ENCODE data around the gene C6. TPM values are rescaled to one million over a fixed set of nuclear protein-coding genes. Genes with fewer than 3 reads are reported as not detected.

The C6 gene
- total and polyA plus RNA-seq, 4 donors, result 125 to 916 (median 269) TPM

DNA sequence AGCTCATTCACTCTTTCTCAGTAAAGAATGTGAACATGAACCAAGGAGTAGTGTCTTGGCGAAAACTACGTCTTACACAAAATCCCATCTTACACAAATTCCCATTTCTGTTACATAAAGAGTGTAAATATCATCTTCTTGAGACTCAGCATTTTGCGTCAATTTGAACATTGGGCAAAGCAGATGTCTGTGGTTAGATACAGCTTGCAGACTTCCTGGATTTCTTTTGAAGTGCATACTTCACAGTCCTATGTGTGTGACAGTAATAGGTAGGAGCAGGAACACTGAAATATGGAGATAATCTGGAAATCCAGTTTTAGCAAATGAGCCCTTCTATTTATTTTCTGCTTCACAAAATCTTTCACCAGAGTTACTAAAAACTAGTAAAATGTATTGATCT is 58.8 kb downstream of the C6 start:
- Histone ChIP-seq H3K9me3 (ENCODE audit: control insufficient read depth in 4 of 4, low read length in 3 of 4) (no peaks in the 10 kb centered on the region), H3K4me3 (ENCODE audit: low read depth in 1 of 3, low read length in 3 of 3) (no peak overlapping the region), H3K27me3 (ENCODE audit: control insufficient read depth in 4 of 4, insufficient read depth in 4 of 4, low read length in 3 of 4) (no peaks in the 10 kb centered on the region), H3K36me3 (ENCODE audit: control insufficient read depth in 4 of 4, insufficient read depth in 3 of 4, low read depth in 1 of 4, low read length in 3 of 4) (peaks cover 0 to 73% (median 65%) of the 10 kb centered on the region in 4 donors), H3K27ac (ENCODE audit: low read depth in 1 of 2, low read length in 2 of 2) (no peak overlapping the region), H3K9ac (ENCODE audit: low read depth in 1 of 2, low read length in 2 of 2) (no peak overlapping the region), H3K4me1 (ENCODE audit: control insufficient read depth in 4 of 4, insufficient read depth in 4 of 4, low read length in 3 of 4) (peaks cover 4 to 27% (median 9%) of the 10 kb centered on the region in 4 donors)
- TF ChIP-seq, protein P1, sequence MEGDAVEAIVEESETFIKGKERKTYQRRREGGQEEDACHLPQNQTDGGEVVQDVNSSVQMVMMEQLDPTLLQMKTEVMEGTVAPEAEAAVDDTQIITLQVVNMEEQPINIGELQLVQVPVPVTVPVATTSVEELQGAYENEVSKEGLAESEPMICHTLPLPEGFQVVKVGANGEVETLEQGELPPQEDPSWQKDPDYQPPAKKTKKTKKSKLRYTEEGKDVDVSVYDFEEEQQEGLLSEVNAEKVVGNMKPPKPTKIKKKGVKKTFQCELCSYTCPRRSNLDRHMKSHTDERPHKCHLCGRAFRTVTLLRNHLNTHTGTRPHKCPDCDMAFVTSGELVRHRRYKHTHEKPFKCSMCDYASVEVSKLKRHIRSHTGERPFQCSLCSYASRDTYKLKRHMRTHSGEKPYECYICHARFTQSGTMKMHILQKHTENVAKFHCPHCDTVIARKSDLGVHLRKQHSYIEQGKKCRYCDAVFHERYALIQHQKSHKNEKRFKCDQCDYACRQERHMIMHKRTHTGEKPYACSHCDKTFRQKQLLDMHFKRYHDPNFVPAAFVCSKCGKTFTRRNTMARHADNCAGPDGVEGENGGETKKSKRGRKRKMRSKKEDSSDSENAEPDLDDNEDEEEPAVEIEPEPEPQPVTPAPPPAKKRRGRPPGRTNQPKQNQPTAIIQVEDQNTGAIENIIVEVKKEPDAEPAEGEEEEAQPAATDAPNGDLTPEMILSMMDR (IDR thresholded peaks at IDR 0.05; ENCODE audit: low read depth, low read length, missing input control), result no peak
- TF ChIP-seq NR2F2 (IDR thresholded peaks at IDR 0.05), result no peak
- TF ChIP-seq FOXA1 (IDR thresholded peaks at IDR 0.05), result no peak
- no peak for TF ChIP-seq HNF4G (IDR thresholded peaks at IDR 0.05)
- DNase-seq (ENCODE audit: low spot score), result no peak
- 90% methylated on average over 3 of the region's 3 CpGs for WGBS

DNA sequence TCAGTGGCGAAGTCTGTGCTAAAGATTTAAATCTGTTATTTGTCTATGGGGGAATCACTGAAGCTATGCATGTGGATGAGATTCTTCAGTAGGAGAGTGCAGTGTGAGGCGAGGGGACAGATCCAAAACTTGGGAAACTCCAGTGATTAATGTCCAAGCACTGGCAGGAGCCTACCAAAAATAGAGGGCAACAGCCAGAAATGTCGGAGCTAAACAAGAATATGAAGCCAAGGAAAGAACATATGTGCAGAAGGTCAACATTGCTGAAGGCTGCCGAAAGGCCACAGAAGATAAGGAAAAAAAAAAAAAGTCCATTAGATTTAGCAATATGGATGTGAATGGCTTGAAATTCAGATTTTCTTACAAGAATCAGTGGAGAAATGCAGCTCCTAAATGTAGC is 61.8 kb downstream of the C6 start:
- Histone ChIP-seq H3K9me3 (ENCODE audit: control insufficient read depth in 4 of 4, low read length in 3 of 4) (no peaks in the 10 kb centered on the region), H3K27ac (ENCODE audit: low read depth in 1 of 2, low read length in 2 of 2) (no peak overlapping the region), H3K36me3 (ENCODE audit: control insufficient read depth in 4 of 4, insufficient read depth in 3 of 4, low read depth in 1 of 4, low read length in 3 of 4) (peaks cover 0 to 90% (median 73%) of the 10 kb centered on the region in 4 donors), H3K27me3 (ENCODE audit: control insufficient read depth in 4 of 4, insufficient read depth in 4 of 4, low read length in 3 of 4) (no peaks in the 10 kb centered on the region), H3K4me3 (ENCODE audit: low read depth in 1 of 3, low read length in 3 of 3) (no peak overlapping the region), H3K9ac (ENCODE audit: low read depth in 1 of 2, low read length in 2 of 2) (no peak overlapping the region), H3K4me1 (ENCODE audit: control insufficient read depth in 4 of 4, insufficient read depth in 4 of 4, low read length in 3 of 4) (peaks cover 3 to 6% (median 5%) of the 10 kb centered on the region in 4 donors)
- TF ChIP-seq SP1 (IDR thresholded peaks at IDR 0.05), result no peak
- no peak for TF ChIP-seq YY1 (IDR thresholded peaks at IDR 0.05)
- TF ChIP-seq NR2F2 (IDR thresholded peaks at IDR 0.05), result peak; percentile 73
- TF ChIP-seq, protein P1 (IDR thresholded peaks at IDR 0.05; ENCODE audit: low read depth, low read length, missing input control), result no peak
- TF ChIP-seq JUND (IDR thresholded peaks at IDR 0.05), result no peak
- DNase-seq (ENCODE audit: low spot score), result no peak
- WGBS, result 71% methylated on average over 4 of the region's 4 CpGs

DNA sequence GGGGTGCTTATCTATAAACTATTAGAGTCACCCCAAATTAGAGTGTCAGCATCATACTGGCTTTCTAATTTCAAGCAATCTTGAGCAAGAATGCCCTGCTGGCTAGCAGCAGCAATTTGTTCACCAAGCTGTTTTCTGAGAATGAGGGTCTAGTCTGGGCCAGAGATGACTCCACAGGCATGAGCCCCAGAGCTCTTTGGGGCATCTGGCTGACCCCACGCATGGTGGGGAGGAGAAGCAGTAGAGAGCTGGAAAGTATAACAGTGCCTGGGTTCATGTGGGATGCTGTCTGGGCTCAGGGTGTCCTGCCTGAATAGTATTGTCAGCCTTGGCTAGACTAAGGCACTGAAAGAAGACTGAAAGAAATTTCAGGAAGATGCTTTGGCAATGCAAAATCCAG is 64.9 kb downstream of the C6 start:
- Histone ChIP-seq H3K9ac (ENCODE audit: low read depth in 1 of 2, low read length in 2 of 2) (no peak overlapping the region), H3K27me3 (ENCODE audit: control insufficient read depth in 4 of 4, insufficient read depth in 4 of 4, low read length in 3 of 4) (no peaks in the 10 kb centered on the region), H3K27ac (ENCODE audit: low read depth in 1 of 2, low read length in 2 of 2) (no peak overlapping the region), H3K9me3 (ENCODE audit: control insufficient read depth in 4 of 4, low read length in 3 of 4) (no peaks in the 10 kb centered on the region), H3K4me1 (ENCODE audit: control insufficient read depth in 4 of 4, insufficient read depth in 4 of 4, low read length in 3 of 4) (no peaks in the 10 kb centered on the region), H3K36me3 (ENCODE audit: control insufficient read depth in 4 of 4, insufficient read depth in 3 of 4, low read depth in 1 of 4, low read length in 3 of 4) (peaks cover 2 to 87% (median 67%) of the 10 kb centered on the region in 4 donors), H3K4me3 (ENCODE audit: low read depth in 1 of 3, low read length in 3 of 3) (no peak overlapping the region)
- TF ChIP-seq, protein P2, sequence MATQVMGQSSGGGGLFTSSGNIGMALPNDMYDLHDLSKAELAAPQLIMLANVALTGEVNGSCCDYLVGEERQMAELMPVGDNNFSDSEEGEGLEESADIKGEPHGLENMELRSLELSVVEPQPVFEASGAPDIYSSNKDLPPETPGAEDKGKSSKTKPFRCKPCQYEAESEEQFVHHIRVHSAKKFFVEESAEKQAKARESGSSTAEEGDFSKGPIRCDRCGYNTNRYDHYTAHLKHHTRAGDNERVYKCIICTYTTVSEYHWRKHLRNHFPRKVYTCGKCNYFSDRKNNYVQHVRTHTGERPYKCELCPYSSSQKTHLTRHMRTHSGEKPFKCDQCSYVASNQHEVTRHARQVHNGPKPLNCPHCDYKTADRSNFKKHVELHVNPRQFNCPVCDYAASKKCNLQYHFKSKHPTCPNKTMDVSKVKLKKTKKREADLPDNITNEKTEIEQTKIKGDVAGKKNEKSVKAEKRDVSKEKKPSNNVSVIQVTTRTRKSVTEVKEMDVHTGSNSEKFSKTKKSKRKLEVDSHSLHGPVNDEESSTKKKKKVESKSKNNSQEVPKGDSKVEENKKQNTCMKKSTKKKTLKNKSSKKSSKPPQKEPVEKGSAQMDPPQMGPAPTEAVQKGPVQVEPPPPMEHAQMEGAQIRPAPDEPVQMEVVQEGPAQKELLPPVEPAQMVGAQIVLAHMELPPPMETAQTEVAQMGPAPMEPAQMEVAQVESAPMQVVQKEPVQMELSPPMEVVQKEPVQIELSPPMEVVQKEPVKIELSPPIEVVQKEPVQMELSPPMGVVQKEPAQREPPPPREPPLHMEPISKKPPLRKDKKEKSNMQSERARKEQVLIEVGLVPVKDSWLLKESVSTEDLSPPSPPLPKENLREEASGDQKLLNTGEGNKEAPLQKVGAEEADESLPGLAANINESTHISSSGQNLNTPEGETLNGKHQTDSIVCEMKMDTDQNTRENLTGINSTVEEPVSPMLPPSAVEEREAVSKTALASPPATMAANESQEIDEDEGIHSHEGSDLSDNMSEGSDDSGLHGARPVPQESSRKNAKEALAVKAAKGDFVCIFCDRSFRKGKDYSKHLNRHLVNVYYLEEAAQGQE (IDR thresholded peaks at IDR 0.05), result no peak
- no peak for TF ChIP-seq EGR1 (IDR thresholded peaks at IDR 0.05; ENCODE audit: low read depth in 2 of 2)
- TF ChIP-seq HNF4A (conservative IDR thresholded peaks at IDR 0.05), result no peak
- TF ChIP-seq, protein P3, sequence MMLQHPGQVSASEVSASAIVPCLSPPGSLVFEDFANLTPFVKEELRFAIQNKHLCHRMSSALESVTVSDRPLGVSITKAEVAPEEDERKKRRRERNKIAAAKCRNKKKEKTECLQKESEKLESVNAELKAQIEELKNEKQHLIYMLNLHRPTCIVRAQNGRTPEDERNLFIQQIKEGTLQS (IDR thresholded peaks at IDR 0.05), result no peak
- TF ChIP-seq, protein P4, sequence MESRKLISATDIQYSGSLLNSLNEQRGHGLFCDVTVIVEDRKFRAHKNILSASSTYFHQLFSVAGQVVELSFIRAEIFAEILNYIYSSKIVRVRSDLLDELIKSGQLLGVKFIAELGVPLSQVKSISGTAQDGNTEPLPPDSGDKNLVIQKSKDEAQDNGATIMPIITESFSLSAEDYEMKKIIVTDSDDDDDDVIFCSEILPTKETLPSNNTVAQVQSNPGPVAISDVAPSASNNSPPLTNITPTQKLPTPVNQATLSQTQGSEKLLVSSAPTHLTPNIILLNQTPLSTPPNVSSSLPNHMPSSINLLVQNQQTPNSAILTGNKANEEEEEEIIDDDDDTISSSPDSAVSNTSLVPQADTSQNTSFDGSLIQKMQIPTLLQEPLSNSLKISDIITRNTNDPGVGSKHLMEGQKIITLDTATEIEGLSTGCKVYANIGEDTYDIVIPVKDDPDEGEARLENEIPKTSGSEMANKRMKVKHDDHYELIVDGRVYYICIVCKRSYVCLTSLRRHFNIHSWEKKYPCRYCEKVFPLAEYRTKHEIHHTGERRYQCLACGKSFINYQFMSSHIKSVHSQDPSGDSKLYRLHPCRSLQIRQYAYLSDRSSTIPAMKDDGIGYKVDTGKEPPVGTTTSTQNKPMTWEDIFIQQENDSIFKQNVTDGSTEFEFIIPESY (IDR thresholded peaks at IDR 0.05), result no peak
- TF ChIP-seq FOXA2 (IDR thresholded peaks at IDR 0.05), result no peak
- no peak for TF ChIP-seq JUND (IDR thresholded peaks at IDR 0.05)
- TF ChIP-seq NR2F2 (IDR thresholded peaks at IDR 0.05), result peak; percentile 26
- WGBS, result 96% methylated on average over 1 of the region's 1 CpG
- no peak for DNase-seq (ENCODE audit: low spot score)
